Stimulated activated CD4-positive, alpha-beta T cell treated with anti-CD3 and anti-CD28 coated beads, Interleukin-4, amount 100 ng/mL, for 4 hours (primary cell): Measurements from ENCODE around the gene RHO.
A peak's percentile ranks its signal among the peaks of the same experiment; 100 is the strongest.
"Not testable (repeated sequence)": the region's sequence is repeated elsewhere in the genome, so short reads cannot be mapped to it uniquely, and the experiment has no call there.

ENCODE experiments used
- DNase-seq, 2 experiments: peaks; one replicate each; pipeline ENCODE4 v3.0.0-alpha.2; 2020

RHO gene

DNA sequence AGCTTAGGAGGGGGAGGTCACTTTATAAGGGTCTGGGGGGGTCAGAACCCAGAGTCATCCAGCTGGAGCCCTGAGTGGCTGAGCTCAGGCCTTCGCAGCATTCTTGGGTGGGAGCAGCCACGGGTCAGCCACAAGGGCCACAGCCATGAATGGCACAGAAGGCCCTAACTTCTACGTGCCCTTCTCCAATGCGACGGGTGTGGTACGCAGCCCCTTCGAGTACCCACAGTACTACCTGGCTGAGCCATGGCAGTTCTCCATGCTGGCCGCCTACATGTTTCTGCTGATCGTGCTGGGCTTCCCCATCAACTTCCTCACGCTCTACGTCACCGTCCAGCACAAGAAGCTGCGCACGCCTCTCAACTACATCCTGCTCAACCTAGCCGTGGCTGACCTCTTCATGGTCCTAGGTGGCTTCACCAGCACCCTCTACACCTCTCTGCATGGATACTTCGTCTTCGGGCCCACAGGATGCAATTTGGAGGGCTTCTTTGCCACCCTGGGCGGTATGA lies at the start of gene RHO:
Gene RHO (plus strand): TSS at position 51 of the 512 bp plus-strand sequence. CDS start 95 bp downstream, at position 146.
- no peak for DNase-seq

DNA sequence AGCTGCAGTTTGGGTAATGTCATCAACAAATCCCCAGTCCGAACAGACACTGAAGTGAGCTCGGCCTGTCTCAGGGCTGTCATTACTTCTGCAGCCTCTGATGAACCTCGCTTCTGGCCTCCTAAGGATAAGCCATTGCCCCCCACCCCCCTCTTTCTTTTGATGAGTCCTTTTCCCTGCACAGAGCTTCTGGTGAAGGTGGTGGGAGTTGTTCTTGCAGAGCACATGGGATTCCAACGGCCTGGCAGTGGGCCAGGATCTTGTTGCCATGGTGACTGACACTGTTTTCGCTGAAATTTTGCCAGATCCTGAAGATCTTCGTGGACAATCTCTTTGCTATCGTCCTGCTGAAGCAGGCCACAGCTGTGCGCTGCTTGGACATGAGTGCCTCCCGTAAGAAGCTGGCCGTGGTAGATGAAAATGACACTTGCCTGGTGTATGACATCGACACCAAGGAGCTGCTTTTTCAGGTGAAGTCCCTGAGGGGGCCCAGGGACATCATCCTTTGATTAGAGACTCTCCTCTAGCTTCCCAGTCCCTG lies 47.1 kb upstream of the RHO start:
- not testable (repeated sequence) for DNase-seq

DNA sequence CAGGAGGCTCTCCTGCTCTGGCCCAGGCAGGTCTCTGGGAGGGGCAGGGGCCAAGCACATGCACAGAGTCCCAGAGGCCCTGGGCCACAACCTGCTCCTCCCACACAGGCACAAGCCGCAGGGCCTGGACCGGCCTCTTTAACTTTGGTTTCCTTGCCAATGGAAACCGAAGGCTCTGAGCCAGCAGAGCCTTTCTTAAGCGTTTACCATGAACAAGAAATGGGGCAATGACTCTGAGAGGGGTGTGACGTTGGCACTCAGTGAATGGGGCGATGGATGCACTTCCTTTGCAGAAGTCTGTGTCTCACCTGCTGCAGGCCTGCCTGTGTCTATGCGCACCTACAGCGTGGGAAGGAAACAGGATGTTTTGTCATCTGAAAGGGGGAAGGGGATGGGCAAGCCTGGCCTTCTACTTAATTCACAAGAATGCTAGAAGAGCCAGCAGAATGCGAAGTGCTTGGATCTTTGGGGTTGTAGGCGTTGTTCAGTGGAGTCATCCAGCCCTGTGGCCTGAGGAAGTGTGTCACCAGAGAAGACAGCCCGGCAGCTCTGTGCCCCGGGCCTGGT lies 46.6 kb upstream of the RHO start:
- DNase-seq, result peak; percentile 9 to 66

DNA sequence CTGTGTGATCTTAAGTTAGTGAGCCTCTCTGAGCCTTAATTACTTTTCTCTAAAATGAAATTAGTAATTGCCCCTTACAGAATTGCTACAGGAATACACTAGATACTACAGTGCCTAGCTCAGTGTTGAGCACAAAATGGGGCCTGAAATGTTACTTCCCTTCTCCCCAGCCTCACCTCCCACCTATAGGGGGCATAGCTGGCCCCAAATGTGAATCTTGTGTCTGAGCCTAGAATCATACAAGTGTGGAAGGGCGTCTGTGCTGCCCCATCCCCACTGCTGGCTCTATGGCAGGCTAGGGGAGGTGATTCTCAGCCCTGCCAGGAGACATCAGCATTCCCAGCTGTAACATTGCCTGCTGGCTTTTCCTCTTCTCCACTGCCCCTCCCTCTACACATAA lies 45.7 kb upstream of the RHO start:
- no peak for DNase-seq

DNA sequence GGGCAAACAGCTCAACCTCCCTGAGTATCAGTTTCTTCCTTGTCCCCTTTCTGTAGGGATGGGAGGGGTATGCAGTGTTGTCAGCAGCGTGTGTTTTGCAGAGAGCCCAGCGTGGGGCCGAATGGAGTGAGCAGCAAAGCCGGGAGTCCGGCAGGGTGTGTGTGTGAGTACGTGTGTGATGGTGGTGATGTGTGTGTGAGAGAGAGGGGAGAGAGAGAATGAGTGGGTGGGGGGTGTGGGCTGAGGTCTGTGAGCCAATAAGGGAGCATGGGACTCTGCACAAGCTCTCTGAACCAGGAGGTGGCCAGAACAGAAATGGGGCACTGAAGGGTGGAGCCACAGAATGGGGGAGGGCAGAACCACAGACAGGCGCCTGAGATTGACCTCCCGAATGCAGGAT lies 44.6 kb upstream of the RHO start:
- no peak for DNase-seq

DNA sequence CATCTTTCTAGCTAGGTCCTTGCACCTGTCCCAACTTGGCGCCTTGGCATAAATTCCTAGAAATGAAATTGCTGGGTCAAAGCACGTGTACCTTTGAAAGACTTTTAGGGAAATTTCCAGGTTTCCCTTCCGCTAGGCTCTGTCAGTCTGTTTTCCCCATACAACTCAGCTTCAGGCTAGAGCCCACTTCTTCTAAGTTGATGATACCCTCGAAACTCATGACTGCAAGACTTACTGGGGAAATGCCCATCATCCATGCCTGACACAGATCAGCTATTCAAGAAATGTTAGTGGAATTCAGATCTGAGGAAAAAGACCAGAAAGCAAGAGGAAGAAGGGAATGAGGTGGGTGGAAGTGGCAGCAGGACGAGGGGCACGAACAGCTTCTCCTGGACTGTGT lies 43.3 kb upstream of the RHO start:
- DNase-seq, result not testable (repeated sequence)

DNA sequence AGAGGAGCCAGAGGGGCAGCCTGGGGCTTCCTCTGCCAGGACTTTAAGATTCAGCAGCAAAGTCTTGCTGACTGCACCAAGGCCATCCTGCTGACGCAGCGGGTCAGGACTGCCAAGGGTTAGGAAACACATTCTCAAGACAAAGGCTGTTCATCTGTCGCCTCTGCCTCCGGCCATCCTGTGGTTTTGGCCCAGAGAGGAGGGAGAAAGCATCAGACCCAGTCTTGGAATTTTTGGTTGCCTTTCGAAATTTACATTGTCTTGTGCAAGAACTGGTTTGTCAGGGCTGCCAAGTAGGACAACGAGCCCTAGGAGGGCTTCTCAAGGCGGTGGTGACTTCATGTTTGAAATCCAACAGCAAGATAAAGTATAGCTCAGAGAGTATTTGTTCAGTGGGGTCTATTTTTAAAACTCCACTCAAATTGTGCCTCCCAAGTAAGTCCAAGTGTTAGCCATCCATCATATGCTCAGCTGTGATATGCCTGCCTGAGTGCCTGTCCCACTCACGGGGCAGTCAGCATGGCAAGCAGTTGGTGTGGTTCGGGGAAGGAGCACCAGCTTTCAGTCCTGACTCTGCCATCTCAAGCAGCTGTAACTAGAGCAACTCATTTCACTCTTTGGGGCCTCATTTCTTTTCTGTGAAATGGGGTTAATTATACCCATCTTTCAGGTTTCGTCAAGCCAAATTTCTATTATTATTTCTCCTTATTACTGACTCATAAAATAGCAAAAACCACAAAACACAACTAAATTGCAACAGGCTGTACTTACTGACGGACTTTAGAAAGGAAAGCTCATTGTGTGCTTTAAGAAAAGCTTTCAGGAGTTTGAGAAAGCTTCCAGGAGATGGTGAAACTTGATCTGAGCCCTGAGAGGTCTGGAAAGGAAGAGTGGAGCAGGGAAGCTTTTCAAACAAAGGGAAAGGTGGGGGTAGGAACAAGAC lies 42.4 kb upstream of the RHO start:
- no peak for DNase-seq

DNA sequence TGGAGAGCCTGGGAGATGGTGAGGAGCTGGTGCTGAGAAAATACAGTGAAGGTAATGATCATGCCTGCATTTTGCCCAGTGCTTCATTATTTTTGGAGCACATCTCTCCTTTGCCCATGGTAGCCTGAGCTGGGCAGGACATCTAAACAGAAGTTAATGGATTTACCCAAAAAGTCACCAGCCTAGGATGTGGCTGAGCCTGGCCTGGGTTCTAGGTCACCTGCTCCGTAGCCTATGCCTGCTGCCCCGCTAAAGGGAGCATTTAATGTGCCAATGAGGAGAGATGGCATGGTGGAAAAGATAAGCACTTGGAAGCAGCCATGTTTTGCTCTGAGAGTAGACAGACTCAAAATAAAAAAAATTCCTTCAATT lies 41.8 kb upstream of the RHO start:
- no peak for DNase-seq

DNA sequence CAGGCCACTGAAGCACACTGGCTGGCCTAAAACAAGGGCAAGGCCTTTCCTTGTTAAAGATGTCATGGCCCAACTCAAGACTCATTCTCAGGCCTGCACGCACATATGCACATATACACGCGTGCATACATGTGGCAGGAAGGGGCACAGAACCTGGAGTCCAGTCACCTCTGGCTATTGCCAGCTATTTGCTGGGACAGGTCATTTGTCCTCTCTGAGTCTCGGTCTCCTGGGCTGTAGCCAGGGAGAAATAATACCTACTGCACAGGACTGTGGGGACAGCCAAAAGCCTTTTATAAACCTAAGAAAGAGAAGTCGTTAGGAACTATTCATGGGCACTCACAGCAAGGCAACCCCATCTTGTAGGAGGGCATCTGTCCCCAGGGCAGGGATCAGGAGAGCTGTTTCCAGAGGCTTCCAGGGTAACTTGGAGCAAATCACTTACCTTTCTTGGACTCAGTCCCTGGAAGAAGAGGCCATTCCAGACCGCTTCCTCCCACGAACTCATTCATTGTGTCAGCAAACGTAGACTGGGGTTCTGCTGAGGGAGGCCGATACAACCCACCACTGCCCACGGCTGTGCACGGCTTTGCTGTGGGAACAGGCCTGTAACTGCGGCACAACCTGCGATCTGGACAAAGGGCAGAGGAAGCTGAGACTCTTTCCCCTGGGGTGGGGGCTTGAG lies 41.1 kb upstream of the RHO start:
- no peak for DNase-seq

DNA sequence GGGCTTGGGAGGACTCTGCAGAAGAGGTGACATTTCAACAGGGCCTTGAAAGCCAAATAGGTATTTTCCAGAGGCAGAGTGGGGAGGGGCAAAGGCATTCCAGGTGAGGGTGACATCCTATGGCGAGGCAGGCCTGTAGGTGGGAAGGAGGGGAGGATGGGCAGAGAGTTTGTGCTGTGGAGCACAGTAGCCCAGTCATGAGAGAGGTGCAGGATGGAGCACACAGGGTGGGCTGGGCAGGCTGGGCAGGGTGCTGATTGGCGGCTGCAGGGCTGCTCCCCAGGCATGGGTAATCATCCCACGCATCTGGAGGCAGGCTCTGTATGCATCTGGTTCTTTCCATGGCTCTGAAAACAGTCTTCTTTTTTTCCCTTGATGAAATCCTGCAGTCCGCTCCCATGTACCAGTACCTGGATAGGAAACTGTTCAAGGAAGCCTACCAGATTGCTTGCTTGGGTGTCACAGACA lies 40.5 kb upstream of the RHO start:
- not testable (repeated sequence) for DNase-seq

DNA sequence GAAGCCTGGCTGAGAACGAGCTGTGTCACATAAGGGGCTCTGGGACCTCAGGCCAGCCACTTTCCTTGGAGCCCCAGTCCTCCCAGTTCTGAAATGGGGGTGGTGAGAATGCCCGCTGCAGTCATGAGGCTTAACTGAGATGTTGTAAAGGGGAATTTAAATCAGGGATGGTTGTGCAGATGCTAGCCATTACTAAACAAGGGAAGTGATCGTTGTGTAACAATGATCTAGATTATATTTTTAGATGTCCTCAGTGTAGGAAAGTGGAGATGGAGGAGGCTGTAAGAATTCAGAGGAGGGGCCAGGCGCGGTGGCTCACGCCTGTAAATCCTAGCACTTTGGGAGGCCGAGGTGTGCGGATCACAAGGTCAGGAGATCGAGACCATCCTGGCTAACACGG lies 39.2 kb upstream of the RHO start:
- not testable (repeated sequence) for DNase-seq

DNA sequence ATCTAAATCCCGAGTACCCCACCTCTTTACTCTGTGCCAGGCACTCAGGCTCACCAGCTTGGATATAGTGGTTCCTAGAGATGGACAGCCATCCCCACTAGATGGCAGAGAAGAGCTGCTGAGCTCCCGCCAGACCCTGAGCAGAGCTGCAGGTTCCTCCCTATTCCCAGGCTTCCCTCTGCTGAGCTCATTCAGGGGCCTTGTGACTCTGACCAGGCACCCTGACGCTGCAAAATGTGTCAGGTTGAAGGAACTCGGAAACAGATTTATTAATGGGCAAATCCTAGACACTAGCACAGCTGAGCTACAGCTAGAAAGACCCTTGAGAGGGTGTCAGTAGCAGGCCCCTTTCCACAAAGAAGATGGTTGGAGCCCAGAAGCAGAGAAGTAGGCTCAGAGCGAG lies 38.2 kb upstream of the RHO start:
- DNase-seq, result peak; percentile 20 to 31

DNA sequence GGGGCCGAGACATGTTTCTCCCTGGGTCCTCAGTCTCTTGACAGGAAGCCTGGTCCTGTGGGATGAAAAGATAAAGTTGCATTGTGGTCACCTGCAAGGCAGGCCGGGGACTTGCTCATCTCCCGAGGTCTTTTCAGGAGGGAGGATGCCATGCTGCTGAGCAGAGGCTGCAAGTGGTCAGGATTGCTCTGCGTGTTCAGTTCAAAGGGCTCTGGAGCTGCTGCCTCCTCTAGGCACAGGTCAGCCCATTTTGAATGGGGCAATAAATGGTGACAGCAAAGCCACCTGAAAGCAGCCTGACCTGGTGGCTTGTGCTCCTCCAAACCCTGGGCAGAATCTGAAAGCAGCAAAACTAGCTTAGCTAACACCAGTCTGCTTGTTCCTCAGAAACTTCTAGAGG lies 37.4 kb upstream of the RHO start:
- not testable (repeated sequence) for DNase-seq

DNA sequence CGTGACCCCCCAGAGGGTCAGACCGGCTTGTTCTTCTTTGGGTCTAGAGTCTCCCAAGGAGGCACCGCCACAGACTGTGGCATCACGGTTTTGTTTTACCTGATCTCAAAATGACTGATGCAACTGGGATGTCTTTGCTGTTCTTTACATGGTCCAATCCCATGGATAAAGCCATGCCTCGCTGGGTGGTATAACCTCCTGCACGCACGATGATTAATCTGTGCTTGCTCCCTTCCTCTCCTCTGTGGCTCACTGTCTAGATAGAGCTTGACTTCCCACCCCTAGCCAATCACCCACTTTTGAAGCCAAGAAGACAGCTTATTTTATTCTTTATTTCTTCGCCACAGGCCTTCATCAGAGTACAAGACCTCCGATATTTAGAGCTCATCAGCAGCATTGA lies 36.6 kb upstream of the RHO start:
- no peak for DNase-seq

DNA sequence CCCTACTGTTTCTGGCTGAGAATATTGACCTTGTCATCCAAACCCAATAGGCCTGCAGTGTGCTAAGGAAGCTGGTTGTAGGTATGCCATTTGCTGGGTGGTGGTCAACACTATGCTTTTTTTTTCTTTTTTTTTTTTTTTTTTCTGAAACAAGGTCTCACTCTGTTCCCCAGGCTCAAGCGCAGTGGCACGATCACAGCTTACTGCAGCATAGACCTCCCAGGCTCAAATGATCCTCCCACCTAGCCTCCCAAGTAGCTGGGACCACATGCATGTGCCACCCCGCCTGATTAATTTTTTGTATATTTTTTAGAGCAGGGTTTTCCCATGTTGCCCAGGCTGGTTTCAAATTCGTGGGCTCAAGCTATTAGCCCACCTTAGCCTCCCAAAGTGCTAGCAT lies 35.7 kb upstream of the RHO start:
- no peak for DNase-seq

DNA sequence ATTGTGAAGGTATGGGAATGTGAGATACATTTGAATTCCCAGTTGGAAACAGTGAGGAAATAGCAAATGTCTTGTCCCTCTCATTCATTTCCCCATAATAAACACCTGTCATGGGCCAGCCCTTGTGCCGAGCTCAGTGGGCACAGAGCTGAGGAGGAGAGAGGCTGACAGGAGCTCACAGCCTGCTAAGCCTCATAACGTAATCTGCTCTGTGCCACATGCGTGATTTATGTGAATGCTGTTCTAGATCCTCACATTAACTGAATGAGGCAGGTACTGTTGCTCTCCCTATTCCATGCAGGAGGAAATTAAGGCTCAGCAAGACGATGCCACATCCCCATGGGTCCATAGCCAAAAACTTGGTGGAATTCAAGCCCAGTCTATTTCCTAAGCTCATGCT lies 35.2 kb upstream of the RHO start:
- DNase-seq, result no peak

DNA sequence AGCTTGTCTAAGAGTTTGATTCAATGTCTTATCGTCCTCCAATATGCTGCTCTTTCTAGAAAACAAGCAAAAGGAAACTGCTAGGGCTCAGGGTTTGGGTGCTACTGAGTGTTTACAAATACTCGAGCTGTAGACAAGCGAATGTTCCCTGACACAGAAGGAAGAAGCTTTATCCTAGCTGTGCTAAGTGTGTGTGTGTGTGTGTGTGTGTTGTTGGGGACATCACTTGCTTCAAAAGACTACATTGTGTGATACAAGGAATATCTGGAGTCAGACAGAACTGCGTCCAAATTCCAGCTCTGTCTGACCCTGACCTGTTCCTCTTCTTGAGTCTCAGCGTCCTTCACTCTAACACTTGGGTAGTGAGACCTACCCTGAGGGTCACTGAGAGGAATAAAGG lies 33.9 kb upstream of the RHO start:
- DNase-seq, result not testable (repeated sequence)

DNA sequence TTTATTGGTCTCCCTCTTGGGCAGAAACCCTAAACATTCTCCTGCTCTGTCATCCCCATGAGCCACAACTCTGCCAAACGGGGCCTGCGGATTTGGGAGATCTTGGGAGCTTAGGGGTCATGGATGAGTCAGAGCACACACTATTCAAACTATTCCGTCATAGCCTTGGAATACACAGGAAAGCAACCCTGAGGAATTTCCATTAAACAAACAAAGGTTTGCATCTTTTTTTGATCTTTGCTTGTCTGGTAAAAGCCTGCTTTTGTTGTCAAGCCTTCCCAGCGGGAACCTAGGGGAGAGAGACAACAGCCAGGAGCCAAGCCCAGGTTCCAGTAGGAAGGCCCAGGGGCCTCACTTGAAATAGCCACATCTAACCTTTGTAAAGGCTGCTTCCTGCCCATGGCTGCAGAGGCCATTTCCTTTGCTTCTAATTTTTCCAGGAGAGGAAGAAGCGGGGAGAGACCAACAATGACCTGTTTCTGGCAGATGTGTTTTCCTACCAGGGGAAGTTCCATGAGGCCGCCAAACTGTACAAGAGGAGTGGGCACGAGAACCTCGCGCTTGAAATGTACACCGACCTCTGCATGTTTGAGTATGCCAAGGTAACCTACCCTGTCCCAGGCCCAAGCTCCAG lies 33.3 kb upstream of the RHO start:
- not testable (repeated sequence) for DNase-seq

DNA sequence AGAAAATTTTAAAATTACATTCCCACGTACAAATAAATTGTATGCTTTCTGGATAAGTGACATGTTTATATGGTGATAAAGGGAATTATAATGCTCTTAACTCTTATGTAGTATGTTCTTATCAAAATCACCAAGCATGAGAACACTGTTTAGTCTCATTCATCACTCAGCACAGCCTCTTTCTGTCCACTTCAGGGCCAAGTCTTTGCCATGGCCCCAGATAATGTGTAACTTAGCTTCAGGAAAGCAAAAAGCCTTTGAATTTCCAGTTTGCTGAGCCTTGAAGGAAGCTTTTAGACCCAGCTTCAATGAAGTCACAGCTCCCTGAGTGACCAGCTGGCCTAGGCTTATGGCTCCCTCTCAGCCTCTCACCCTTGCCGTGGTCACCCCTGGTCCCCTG lies 30.6 kb upstream of the RHO start:
- DNase-seq, result not testable (repeated sequence)

DNA sequence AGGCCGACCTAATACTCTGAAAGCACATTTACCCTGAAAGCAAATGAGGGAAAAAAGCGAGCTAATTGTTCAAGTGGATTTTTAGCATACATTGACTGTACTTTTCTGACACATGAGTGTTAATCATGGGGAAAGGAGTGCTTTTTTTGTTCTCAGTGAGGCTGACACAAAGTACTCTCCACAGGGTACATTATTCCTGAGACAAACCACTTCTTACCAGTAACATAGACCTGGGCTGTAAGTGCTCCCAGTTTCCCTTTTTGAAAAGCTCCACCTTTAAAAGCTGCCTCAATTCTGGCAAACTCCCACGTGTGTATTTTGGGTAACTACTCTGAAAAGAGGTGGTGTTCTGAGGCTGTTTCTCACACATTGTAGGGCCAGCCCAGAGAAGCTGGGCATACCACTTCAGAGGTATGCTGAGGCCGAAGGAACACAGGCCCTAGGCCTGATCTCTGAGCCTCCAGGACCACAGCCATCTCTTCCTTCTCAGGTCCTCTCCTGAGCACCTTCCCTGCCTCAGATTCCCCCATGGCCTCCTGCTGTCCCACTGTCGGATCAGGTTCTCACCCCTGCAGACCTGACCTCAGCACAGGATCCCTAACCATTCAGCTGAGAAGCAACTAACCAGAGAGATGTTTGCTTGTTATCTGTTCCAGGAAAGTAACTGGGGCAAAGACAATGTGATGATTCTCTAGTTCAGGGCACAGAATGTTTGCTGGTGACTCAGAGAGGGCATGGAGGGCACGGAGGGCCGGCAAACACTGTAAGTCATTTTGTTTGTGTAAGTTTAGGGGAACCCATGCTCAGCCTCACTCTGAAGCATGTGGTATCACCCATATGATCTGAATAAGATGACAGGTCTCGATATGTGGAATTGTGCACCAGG lies 29.6 kb upstream of the RHO start:
- DNase-seq, result not testable (repeated sequence)

DNA sequence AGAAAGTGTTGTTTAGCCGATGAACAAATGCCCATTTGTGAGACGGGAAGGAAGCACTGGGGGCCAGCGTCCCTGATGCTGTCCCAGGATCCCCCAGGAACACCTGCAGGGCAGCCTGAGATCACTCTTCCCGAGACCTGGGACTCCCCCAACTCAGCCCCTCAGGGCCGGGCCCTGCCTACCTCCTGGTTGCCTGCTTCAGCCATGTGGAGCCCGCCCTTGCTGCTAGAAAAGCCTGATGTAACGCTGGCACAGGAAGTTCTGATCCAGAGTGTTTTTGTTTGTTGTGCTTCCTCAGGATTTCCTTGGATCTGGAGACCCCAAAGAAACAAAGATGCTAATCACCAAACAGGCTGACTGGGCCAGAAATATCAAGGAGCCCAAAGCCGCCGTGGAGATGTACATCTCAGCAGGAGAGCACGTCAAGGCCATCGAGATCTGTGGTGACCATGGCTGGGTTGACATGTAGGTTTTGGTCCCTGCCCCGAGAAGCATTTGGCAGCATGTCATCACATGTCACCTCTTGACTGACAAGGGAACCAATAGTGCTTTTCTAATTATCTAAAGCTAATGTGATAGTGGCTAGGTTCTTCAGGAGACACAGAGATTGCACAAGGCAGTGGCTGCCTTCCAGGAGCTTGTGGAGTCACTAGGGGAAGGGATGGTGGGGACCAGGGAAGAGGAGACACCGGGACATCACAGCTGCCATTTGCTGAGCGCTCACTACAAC lies 28.7 kb upstream of the RHO start:
- DNase-seq, result not testable (repeated sequence)
